GM19463 (cell line): ENCODE measurements around the gene POU2F1.
"Not testable (repeated sequence)": the region's sequence is repeated elsewhere in the genome, so short reads cannot be mapped to it uniquely, and the experiment has no call there.

Experiments used
- ATAC-seq: cut with Tn5 transposase; IDR thresholded peaks from one replicate; pipeline ENCODE4 v1.9.1; 2021; ENCODE audit warnings: mild to moderate bottlenecking, moderate library complexity; ENCODE audit not compliant: unreplicated experiment

Gene POU2F1

GRCh38 chr1:167230437-167230836 is 9.8 kb downstream of the POU2F1 start:
- ATAC-seq, result no peak

- no peak for ATAC-seq
Observed at GRCh38 chr1:167231873-167232450, 11.3 kb downstream of the POU2F1 start.

DNA sequence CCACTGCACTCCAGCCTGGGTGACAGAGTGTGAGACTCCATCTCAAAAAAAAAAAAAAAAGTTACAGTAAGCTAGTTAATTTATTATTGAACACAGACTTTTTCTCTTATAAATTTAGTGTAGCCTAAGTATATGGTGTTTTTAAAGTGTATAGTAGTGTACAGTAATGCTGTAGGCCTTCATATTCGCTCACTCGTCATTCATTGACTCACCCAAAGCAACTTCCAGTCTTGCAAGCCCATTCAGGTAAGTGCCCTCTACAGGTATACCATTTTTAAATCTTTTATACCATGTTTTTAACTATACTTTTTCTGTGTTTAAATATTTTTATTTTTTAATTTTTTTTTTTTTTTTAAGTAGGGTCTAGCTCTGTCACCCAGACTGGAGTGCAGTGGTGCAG is 12.1 kb downstream of the POU2F1 start:
- no peak for ATAC-seq

DNA sequence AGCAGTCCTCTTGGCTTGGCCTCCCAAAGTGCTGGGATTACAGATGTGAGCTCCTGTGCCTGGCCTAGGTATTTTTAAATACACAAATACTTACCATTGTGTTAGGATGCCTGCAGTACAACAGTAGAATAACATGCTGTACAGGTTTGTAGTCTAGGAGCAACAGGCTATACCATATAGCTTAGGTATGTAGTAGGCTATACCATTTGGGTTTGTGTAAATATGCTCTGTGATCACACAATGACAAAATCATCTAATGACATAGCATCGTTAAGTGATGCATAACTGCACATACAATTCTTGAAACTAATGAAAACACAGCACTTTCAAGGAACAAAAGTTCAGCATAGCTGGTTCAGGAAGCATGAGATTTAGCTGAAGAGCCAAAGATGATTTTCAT is 12.7 kb downstream of the POU2F1 start:
- ATAC-seq, result no peak

DNA sequence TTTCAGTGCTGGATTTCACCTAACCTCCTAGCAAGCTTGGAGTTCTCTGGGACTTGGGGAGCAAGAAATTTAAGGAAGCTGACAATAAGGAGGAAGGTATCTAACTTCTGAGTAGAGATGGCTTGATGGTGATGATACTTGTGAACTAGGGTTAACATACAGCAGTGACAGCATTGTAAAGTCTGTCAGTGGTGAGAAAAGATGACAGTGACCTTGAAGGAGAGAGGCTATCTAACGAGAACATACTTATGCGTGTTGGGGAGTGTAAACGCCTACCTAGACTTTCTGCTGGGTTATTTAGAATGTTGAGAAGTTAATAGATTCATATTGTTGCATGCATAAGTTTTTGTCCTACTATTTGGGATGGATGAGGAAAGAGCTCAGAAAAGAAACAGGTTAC is 16.3 kb downstream of the POU2F1 start:
- no peak for ATAC-seq

- ATAC-seq, result no peak
Observed at GRCh38 chr1:167238713-167239112, 18.0 kb downstream of the POU2F1 start.

GRCh38 chr1:167239257-167239656 is 18.6 kb downstream of the POU2F1 start:
- no peak for ATAC-seq

- no peak for ATAC-seq
Observed at GRCh38 chr1:167244244-167244643, 23.6 kb downstream of the POU2F1 start.

DNA sequence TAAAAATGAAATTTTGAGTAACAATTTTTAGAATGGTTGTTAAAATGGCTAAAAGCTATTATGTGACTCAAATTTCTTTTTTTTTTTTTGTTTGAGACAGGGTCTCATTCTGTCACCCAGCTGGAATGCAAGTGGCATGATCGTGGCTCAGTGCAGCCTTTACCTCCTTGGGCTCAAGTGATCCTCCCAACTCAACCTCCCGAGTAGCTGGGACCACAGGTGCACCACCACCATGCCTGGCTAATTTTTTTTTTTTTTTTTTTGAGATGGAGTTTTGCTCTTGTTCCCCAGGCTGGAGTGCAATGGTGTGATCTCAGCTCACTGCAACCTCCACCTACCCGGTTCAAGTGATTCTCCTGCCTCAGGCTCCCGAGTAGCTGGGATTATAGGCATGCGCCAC is 24.5 kb downstream of the POU2F1 start:
- ATAC-seq, result not testable (repeated sequence)

- ATAC-seq, result no peak
Observed at GRCh38 chr1:167246971-167247370, 26.3 kb downstream of the POU2F1 start.

- no peak for ATAC-seq
Observed at GRCh38 chr1:167247754-167248153, 27.1 kb downstream of the POU2F1 start.

DNA sequence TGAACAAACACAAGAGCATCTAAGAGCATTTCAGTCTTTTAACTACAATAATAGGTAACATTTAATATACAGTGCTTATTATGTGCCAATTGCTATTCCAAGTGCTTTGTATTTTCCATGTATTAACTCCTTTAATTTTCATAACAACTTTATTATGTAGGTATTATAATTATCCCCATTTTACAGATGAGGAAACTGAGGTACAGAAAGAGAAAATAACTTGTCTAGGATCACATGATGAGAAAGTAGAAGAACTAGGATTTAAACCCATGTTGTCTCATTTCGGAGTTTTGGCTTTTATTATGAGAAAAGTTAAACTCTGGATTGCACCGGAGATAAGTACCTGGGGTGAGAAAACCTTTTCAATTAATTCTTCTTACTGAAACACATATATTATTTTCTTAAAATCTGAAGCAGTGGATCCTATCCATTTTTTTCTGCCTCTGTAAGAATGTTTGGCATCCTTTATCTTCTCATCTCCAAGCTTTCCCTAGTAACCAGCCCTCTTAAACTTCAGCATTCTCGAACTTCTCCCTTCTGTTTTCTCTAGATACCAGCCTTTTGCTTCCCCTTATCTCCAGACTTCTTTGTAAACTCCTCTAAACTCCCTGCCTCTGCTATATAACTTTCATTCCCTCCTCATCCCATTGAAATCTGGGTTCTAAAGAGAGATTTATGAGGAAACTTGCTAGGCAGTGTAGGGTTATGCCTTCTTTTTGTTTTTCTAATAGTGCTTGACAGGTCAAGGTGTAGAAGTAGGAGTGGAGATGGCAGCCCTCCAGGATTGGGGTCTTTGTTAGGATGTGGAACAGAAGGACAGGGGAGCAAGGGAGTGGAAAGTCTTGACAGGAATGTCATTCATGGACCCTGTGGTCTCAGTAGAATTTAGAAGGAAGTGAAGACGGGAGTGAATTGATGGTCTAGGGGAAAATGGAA is 28.3 kb downstream of the POU2F1 start:
- no peak for ATAC-seq

DNA sequence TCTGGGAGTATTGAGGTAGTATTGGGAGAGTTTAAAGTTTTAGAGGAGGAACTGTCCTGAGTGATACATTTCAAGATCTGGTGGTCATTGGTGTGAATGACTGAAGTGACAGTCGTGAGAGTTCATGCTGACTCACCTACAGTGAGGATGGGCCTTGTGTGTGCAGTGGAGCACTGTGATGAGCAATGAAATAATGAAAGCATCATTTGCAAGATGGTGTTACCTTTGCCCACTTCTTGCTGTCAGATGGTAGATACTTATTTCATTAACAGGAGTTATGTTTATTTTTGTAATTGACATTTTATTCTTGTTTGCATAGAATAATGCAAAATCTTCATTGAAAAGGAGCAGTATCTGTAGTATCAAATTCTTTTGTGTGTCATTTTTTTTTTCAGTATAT is 29.0 kb downstream of the POU2F1 start:
- peak; percentile 69 for ATAC-seq

DNA sequence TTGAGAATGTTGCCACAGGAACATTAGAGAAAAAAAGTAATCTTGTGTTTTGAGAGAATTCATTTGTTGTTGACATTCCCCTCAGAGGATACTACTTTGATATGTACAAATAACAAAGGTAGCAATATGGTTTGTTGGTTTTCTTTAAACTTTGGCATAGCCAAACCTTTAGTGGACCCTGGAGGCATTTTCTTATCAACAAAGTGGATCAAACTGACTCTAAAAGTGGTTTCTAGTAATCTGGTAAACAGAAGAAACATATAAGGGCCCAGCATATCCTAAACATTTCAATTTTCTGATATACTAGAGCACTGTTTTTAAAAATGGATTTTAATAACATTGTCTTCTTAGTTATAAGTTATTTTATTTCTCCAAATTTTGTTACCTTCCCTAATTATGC is 29.8 kb downstream of the POU2F1 start:
- no peak for ATAC-seq

DNA sequence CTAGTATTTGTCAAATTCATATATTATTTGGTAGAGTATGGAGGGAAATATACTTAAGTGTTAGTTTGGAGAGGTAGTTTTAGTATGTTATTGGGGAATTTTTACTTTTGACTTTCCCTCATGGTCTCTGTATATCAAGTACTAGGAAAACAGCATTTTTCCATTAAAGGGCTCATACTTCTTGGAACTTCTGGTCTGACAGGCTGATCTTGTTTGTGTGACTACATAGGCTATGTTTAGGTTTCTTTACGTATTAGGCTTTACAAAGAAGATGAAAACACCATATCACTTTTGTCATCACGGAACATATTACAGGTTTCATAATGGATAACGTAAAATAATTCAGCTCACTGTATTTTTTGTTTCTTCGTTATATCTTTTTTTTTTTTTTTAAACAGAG is 30.8 kb downstream of the POU2F1 start:
- no peak for ATAC-seq

DNA sequence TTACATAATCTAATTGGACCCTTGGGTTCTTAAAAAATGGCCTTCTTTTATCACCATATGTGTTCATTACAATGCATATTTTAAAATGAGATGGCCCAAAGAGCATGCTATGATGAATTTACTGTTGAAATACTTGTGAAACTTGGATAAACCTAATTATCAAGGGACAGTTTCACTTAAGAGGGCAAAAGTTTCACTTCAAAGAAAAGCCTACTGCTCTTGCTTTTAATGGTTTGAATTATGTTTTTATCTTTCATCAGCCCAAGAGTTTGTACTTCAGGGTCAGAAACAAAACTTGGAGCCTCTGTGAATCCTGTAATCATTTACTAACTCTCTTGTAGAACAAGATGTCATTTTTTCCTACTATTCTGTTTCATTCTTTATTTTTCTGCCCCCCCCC is 32.3 kb downstream of the POU2F1 start:
- ATAC-seq, result no peak

DNA sequence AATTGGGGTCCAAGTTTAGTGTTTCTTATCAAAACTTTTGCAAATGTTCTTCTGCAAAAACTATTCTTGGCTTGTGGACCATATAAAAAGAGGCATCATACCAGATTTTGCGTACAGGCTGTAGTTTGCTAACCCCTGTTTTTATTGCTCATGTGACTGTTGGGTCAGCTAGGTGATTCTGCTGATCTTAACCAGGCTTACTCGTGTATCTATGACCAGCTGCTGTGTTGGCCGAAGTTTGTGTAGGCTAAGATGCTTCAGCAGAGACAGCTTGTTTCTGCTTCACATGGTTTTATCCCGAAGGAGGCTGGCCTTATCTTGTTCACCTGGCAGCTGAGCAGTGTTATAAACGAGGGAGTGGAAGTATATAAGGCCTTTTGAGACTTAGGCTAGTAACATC is 38.2 kb downstream of the POU2F1 start:
- no peak for ATAC-seq

DNA sequence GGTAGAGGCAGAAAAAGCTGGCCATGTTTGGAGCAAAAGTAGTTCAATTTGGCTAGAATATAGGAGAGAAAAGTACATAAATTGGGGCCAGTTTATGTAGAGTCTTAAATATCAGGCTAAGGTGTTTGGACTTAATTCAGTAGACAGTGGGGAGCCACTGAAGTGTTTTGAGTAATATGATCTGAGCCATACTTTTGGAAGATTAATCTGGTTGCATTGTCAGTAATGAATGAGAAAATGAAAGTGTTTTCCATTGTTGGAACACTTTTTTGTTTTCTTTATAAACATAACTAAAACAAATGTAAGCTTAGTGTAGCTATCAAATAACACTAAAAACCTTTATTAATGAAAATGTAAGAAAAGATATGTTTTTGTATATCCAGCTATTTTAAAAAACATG is 42.1 kb downstream of the POU2F1 start:
- ATAC-seq, result no peak

DNA sequence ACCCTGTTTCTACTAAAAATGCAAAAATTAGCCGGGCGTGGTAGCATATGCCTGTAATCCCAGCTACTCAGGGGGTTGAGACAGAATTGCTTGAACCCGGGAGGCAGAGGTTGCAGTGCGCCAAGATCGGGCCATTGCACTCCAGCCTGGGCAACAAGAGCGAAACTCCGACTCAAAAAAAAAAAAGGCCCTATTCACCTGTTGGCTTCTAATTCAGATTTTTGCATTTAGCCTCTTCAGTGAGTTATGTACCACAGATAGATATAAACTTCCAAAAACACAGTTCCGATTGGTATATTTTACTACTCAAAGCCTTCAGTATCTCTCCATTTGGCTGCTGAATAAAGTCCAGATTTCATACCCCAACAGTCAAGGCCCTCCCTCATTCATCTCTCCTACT is 42.7 kb downstream of the POU2F1 start:
- ATAC-seq, result no peak

DNA sequence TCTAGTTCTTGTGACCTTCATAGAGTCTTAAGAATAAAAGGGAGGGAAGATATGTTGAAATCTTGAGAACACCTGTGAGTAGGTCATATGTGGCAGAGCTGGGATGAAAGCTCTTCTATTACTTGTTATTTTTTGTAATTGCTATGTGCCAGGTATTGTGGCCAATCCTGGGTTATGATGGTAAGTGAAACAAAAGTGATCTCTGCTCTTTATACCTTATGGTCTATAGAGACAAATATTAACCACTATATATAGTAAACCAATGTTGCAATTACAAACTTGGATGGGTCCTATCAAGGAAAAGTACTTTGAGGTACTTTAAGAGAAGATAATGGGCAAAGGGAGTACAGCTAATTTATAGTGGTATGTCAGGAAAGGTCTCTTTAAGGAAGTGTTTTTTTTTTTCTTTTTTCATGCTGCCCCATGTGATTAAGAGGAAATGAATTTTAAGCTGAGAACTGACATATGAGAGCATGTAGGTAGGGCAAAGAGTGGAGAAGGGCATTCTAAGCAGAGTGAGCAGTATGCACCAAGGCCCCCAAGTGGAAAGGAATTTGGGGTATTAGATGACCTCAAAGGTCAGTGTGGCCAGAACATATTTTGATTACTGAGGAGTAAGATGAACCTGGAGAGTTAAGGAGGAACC is 43.3 kb downstream of the POU2F1 start:
- no peak for ATAC-seq

GRCh38 chr1:167266965-167267364 is 46.3 kb downstream of the POU2F1 start:
- ATAC-seq, result no peak

DNA sequence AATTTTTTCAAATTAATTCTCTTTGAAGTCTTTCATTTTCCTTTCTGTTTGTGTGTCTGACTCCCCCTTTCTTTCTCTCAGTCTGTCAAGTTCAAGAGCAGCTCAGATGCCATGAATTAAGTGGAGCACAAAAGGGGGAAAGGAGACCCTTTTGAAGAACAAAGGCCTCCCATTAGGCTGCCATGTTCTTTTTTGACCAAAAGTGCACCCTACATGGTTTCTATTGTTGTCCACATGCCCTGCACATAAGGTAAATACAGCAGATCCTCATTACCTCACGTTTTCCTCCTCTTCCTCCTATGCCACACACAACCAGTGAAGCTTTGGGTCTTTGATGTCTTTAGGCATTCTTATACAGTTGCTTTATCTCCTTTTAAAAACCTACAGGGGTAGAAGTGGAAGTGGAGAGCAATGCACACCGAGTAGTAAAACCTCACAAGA is 47.7 kb downstream of the POU2F1 start:
- no peak for ATAC-seq
